Measurements from ENCODE around the gene CFAP97.

Gene CFAP97

GRCh38 chr4:185237175-185237574, 33.4 kb upstream of the CFAP97 start:
- peaks cover 13% of the 10 kb centered on the region for H3K9me3 Mint-ChIP-seq
- H3K4me1 Mint-ChIP-seq = peaks cover 17% of the 10 kb centered on the region
- TF ChIP-seq CTCF (IDR thresholded peaks at IDR 0.05; ENCODE audit: unreplicated experiment in 3 of 3) = no peak
- H3K27ac Mint-ChIP-seq = peak overlapping the region in 2 of 3 experiments; percentile 38 to 53
- no peak overlapping the region for H3K4me3 Mint-ChIP-seq
- H3K36me3 Mint-ChIP-seq (ENCODE audit: low read depth) = peaks cover 19% of the 10 kb centered on the region
- H3K27me3 Mint-ChIP-seq (ENCODE audit: low read depth) = no peaks in the 10 kb centered on the region

DNA sequence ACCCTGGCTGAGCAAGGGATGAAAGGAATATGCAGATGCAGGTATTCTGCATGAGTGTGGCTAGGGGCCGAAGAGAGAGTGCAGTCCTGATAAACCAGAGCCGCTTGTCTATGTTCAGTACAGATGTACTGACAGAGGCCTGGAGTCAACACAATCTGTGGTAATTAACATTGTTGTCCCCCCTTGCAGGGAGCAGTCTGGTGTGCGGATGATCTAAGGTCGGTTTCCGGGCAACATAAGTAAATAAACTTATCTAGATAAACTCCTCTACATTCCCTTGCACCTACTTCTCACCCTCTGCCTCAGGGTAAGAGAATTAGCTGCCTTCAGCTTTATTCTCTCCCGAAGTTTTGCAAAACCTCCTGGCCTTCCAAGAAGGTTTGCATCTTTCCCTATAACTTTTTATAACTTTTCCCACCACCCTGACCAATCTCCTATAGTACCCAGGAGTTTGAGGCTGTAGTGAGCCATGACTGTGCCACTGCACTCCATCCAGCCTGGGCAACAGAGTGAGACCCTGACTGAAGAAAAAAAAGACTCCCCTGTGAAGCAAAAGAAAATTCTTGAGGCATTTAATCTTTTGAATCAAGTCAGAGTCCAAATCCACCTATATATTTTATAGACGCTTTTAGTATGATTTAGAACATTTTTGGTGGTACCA, 32.2 kb upstream of the CFAP97 start:
- no peaks in the 10 kb centered on the region for H3K27me3 Mint-ChIP-seq (ENCODE audit: low read depth)
- TF ChIP-seq CTCF (IDR thresholded peaks at IDR 0.05; ENCODE audit: unreplicated experiment in 3 of 3) = no peak
- H3K36me3 Mint-ChIP-seq (ENCODE audit: low read depth) = peaks cover 12% of the 10 kb centered on the region
- H3K4me3 Mint-ChIP-seq = no peak overlapping the region
- H3K4me1 Mint-ChIP-seq = peaks cover 18% of the 10 kb centered on the region
- H3K9me3 Mint-ChIP-seq = peaks cover 9% of the 10 kb centered on the region
- H3K27ac Mint-ChIP-seq = peak overlapping the region in 1 of 3 experiments; percentile 64

GRCh38 chr4:185235119-185235842, 31.5 kb upstream of the CFAP97 start:
- H3K4me3 Mint-ChIP-seq = no peak overlapping the region
- H3K27me3 Mint-ChIP-seq (ENCODE audit: low read depth) = no peaks in the 10 kb centered on the region
- H3K27ac Mint-ChIP-seq = no peak overlapping the region
- H3K36me3 Mint-ChIP-seq (ENCODE audit: low read depth) = peaks cover 12% of the 10 kb centered on the region
- peaks cover 18% of the 10 kb centered on the region for H3K4me1 Mint-ChIP-seq
- no peak for TF ChIP-seq CTCF (IDR thresholded peaks at IDR 0.05; ENCODE audit: unreplicated experiment in 3 of 3)
- H3K9me3 Mint-ChIP-seq = peaks cover 9% of the 10 kb centered on the region

DNA sequence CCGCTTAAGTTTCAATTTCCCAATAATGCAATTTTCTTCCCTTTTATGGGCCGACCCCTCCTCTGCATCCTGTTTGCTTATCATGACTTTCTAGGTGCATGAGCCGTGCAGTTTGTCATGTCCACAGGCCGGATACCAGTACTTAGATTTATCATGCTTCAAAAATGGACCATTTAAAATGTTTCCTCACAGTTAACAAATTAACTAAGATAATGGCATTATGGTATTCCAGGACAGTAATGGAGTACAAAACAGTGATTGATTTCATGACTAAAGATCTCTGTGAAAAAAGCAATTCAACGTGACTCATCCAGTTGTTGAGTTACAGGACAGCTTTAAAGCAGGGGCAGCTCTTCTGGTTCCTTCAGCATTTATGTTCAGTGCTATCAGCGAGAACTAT, 28.6 kb upstream of the CFAP97 start:
- Mint-ChIP-seq H3K4me3 (no peak overlapping the region), H3K4me1 (peaks cover 17% of the 10 kb centered on the region), H3K9me3 (no peaks in the 10 kb centered on the region), H3K36me3 (ENCODE audit: low read depth) (no peaks in the 10 kb centered on the region), H3K27ac (peak overlapping the region in 1 of 3 experiments; percentile 35), H3K27me3 (ENCODE audit: low read depth) (no peaks in the 10 kb centered on the region)
- TF ChIP-seq CTCF (IDR thresholded peaks at IDR 0.05; ENCODE audit: unreplicated experiment in 3 of 3) = no peak

DNA sequence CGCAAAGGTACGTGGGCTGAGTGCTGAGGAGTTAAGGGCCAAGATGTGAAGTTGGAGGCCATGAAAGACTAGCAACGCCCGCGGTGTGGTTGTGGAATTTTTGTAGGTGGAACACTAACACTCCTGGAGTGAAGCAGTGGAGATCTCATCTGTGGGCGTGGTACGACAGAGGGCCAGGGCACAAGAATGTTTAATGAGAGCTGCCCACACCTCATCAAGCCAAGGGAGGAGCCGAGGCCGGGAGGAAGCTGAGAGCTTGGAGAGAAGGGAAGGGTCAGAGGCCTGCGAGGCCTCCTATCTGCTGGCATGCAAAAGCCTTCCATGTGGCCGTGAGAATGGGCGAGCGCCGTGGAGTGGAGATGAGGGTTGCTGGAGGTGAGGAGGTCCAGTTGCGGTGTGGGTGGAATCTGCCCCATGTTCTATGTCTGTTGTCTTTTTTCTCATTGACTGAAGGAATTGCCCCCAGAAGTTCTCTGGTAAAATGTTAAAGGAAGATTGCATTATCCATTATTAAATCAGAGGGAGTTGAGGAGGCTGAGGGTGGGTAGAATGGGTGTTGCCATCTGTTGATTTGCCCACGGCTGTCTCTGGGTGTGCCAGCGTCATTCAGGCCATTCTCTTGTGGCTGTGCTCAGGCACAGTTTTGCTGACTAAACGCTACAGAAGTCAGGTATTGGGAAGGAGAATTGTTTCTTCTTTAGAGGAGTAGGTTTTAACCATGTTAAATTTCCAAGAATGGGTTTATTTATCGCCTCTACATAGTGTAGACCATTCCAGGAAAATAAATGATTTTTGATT, 25.4 kb upstream of the CFAP97 start:
- H3K4me3 Mint-ChIP-seq = no peak overlapping the region
- no peak overlapping the region for H3K27ac Mint-ChIP-seq
- H3K27me3 Mint-ChIP-seq (ENCODE audit: low read depth) = no peaks in the 10 kb centered on the region
- TF ChIP-seq CTCF (IDR thresholded peaks at IDR 0.05; ENCODE audit: unreplicated experiment in 3 of 3) = no peak
- peaks cover 6% of the 10 kb centered on the region for H3K4me1 Mint-ChIP-seq
- no peaks in the 10 kb centered on the region for H3K9me3 Mint-ChIP-seq
- H3K36me3 Mint-ChIP-seq (ENCODE audit: low read depth) = no peaks in the 10 kb centered on the region
